GM18873 (cell line): ENCODE measurements around the gene TJAP1.

Experiments
- ATAC-seq: cut with Tn5 transposase; IDR thresholded peaks from one replicate; pipeline ENCODE4 v1.9.1; 2021; ENCODE audit warnings: mild to moderate bottlenecking, moderate library complexity, moderate number of reproducible peaks; ENCODE audit not compliant: unreplicated experiment, low FRiP score

Gene TJAP1

DNA sequence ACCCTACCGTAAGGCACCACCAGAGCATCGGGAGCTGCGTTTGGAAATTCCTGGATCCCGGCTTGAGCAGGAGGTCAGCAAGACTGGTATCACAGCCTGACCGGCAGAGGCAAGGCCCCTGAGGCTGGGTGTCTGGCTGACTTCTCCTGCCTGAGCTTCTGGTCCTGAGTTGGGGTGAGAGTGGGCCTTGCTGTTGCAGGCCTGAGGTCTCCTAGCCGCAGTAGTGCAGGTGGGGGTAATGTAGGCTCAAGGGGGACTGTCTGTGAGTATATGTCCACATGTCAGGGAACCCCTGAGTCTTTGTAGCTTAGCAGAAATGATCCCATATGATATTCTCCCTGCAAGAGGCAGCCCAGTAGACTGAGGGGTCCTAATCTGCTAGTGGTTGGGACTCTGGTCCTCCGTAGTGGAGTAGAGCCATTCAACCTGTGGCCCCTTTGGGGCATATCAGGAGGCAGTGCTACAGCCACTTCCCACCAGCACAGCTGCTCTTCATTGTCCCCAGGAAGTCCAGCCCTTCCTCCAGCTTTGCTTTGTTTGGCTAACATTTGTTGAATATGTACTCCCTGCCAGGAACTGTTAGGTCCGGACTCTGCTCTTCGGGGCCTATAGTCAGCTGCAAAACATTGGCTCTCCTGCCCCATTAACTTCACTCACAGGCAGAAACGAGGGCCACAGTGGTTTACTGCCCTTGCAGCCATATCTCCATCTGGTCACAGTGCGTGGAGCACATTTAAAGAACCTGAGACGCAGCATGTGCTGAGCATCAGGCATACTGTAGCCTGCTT lies 21.9 kb downstream of the TJAP1 start:
- ATAC-seq: no peak

DNA sequence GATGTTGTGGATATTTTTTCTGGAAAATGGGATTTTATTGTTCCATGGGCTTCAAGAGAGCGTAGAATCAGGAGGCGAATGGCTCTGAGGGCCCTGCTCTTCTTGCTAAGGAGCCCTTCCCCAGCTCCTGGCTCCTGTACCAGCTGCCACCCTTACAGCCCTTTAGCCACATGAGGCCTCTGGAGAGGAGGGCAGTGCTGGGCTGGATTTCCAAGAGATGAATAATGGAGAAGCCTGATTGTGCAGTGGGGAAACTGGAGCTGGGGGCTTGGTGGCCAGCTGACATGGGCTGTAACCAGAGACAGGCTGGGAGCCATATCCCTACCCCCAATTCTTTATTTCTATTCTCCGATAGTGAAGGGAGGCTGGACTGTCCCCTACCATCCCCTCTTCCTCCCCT lies 23.6 kb downstream of the TJAP1 start:
- no peak for ATAC-seq

DNA sequence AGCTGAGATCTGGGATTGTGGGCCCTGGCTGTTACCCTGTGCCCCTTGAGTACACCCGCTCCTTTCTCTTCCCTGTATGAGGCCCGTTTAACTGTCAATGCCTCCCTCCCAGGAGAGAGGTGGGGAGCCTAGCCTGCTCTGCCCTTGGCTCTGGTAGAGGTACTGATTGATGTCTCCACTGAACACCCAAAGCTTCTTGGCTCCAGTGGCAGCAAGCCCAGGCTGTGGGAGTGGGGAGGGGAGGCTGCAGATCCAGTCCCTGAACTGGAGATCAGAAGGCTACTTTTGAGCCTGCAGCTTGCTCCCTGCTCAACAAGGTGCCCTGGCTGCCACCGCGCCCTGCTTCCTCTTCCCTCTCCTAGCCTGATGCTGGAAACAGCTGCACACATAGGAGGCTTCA lies 25.3 kb downstream of the TJAP1 start:
- ATAC-seq: no peak

DNA sequence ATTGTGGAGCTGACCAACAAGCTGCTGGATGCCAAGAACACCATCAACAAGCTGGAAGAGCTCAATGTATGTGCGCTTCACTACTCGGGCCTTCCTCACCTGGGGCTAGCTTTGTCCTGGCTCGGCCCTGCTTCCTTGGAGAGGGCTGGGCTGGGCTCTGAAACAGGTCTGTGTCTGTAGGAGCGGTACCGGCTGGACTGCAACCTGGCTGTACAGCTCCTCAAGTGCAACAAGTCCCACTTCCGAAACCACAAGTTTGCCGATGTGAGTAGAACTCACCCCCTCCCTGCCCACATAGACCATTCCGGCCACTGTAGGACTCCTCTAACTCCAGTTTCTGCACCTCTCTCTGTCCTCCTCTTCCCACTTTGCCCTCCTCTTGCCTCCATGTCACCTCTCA lies 26.1 kb downstream of the TJAP1 start:
- no peak for ATAC-seq

DNA sequence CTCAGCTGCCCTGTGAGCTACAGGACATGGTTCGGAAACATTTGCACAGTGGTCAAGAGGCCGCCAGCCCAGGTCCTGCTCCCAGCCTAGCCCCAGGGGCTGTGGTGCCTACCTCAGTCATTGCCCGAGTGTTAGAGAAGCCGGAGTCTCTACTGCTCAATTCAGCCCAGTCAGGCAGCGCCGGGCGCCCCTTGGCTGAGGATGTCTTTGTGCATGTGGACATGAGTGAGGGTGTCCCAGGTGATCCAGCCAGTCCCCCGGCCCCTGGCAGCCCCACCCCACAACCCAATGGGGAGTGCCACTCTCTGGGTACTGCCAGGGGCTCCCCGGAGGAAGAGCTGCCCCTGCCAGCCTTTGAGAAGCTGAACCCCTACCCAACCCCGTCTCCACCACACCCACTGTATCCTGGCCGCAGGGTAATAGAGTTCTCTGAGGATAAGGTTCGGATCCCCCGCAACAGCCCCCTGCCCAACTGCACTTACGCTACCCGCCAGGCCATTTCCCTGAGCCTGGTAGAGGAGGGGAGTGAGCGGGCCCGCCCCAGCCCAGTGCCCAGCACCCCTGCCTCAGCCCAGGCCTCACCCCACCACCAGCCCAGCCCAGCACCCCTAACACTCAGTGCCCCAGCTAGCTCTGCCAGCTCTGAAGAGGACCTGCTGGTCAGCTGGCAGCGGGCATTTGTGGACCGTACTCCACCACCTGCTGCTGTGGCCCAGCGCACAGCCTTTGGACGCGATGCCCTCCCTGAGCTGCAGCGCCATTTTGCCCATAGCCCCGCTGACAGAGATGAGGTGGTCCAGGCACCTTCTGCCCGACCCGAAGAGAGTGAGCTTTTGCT lies 27.6 kb downstream of the TJAP1 start:
- ATAC-seq: no peak

DNA sequence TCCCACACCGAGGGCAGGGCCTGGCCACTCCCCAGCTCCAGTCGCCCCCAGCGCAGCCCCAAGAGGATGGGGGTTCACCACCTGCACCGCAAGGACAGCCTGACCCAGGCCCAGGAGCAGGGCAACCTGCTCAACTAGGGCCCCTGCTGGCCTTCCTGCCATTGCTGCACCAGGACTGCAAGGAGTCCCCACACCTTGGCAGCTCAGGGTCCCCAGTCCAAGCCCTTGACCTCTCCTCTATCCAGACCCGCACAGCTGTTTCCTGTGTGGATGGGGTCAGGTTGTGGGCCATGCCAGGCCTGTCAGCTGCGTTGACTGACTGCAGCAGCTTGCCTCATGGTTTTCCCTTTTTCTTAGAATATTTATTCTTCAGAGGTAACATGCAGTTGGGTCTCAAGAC lies 28.3 kb downstream of the TJAP1 start:
- no peak for ATAC-seq

DNA sequence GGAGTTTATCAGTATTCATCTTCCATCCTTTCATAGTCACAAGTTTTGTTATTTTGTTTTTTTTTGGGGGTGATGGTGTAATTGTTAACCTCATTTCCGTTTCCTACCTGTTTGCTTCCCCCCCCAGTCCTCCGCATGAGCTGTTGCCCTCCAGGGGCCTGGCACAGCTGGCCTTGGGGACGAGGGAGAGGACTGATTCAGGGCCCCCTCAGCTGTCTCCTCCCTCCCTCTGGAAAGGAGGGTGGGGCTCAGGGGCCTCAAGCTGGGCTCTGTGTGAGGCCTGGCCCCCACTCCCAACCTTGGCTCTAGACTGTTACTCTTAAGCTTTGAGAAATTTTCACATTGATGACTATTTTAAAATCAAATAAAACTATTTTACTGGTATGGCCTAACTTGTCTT lies 28.8 kb downstream of the TJAP1 start:
- ATAC-seq: no peak

DNA sequence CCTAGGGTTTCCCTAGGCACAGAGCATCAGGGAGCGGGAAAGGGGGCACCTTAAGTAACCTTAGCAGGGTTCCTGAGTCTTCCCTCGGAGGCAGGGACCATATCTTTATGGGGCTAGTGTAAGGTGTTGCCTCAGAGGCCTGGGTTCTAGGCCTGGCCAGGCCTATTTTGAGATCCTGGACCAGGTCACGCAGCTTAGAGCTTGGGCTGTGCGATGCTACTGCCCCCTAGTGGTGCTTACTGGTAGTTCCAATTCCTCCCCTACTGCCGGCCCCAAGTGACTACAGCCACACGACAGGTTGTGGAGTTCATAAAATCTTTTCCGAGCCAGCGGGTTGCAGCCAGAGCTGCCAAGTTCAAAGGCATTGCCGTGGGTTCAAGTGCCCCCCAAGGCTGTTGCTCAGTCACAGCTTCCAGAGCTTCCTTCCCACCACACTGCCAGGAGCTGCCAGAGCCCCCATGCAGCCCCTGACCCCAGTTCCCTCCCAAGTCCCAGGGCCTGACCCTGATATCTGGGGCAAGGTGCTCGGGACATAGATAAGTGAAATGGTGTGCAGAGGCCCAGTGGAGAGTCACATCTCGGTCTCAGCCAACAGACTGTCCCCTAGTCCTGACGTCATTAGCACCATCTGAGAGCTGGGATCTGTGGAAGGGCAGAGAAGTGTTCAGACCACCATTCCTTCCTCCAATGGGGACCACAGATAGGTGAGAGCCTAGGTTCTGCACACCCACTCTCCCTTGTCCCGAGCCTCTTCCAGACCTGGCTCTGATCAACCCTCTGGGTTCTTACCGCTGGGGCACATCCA lies 29.5 kb downstream of the TJAP1 start:
- ATAC-seq: no peak

DNA sequence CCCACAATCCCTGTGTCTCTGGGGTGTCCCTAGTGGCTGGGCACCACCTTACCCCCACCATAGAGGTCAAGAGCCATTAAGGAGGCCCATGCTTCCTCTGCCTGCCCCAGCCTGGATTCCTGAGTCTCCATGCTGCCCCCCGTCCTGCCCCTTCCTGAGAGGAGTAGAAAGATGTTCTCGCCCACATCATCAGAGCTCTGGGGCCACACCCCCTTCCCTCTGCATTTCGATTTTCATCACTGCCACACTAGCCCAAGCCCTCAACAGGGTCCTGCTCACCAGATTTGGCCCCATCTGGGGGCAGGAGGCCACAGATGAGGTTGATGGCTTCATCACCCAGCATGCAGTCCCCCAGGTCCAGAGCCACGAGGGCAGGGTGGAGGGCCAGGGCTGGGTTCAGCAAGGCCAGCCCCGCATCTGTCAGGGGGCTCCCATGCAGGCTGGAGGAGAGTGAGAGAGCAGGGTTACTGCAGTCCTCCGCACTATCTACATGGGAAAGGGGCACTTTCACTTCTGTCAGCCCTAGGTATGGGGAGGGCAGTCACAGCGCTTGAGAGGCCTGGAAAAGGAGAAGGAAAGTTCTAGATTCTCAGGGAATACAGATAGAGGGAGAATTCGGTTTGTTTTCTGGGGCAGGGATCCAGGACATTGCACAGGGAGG lies 31.2 kb downstream of the TJAP1 start:
- ATAC-seq: no peak

DNA sequence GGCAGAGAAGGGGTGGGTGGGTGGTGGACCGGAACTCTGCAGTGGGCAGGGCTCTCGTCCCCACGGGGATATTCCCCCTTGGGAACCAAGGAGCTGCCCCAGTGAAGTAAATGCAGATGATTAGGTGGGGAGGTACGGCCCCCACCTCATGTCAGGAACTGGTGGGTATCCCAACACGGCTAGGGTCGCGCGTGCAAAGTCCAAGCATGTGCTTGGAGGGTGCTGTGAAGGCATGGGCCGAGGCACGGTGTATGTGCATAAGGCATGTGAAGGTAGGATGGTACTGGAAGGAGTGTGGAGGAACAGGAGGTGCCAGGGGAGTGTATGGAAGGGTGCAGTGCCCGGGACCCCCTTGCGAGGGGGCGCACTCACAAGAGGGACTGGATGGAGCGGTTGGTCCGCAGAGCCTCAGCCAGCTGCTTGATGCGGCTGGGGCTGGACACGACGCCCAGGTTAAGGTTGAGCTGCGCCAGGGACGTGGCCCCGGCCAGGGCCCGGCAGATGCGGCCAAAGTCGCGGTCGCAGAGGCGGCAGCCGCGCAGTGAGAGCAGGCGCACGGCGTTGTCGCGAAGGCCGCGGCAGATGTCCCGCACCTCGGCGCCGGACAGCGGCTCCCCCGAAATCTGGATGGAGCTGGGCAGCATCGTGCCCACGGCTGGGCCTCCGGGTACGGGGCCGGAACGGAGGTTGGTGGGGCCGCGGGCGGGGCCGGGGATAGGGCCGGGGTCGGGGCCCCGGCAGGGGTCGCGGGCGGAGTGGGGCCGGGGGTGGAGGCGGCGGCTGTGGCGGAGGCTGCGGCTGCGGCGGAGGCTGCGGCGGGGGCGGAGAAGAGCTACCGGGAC lies 32.0 kb downstream of the TJAP1 start:
- ATAC-seq: no peak

DNA sequence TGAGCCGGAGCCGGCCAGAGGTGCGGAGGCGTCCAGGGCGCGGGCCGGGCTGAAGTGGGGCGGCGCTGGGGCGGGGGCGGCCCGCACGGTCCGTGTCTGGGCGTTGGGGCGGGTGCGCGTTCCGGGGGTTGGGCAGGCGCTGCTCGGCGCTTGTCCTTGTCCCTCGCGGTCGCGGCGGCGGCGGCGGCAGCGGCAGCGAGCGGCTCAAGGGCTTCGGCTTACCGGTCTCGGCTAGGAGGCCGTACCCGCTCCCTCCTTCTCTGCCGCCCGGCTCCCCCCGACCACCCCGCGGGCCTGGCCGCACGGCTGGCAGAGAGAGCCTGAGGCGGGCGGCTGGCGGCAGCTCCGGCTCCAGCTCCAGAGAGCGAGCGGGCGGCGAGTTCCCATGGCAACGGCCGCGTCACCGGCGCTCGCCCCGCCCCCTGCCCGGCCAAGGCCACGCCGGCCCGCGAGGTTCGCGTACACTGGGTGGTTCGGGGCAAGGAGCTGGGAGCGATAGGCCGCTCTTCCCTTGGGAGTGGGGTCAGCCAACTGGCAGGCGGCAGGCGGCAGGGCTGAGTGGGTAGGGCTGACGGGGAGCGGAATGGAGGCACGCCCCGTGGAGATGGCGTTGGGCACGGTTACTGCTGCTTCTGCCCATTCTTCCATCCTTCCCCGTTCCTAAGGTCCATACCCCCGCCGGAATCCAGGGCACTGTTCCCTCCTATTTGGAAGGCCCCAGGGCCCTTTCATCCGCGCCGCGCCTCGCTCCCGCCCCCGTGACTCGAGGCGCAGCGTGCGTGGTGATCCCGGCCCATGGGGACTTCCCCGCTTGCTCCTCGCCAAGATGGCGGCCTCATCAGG lies 32.8 kb downstream of the TJAP1 start, which contains the start of gene LRRC73:
Gene LRRC73, minus strand, starts transcription at position 363 of the 843 bp plus-strand sequence. CDS start 561 bp downstream, outside the sequence.
- no peak for ATAC-seq

DNA sequence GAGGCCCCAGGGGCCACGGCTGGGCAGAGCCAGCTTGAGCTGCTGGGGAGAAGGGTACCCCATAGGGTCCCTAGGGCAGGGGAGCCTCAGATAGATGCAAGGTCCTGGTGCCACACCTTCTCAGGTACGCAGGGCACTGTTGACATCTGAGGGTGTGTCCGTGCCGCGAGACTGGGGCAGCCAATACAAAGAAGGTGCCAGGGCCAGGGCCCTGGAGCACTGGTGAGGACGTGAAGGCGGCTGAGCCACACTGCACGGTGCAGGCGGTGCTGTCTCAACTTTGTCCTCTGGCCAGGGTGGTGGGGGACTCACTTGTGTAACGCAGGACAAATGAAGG lies 33.4 kb downstream of the TJAP1 start:
- ATAC-seq: no peak

DNA sequence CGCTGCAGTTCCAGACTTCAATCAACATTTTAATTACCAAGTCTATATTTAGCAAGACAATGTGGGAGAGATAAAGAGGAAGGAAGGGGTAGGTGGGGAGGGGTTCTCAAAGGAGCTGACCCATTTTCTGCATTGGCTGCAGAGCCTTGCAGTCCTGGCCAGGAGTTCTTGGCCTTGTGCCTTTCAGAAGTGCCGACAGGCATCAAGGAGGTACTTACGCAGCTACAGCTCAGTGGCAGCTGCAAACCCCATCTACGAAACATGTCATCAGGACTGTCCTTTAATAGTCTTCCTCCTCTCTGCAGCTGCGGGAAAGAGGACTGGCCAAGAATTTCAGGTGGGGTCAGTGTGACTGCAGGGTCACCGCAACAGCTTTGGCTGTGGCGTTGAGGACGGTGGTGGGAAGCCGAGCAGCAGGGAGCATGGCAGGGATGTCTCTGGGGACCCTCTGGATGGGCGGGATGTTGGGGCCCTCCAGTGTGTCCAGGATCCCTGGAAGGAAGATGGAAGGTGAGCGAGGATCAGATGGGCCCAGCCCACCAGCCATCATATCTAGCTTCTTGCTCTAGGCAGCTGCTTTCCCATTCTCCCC lies 34.5 kb downstream of the TJAP1 start:
- ATAC-seq: no peak

DNA sequence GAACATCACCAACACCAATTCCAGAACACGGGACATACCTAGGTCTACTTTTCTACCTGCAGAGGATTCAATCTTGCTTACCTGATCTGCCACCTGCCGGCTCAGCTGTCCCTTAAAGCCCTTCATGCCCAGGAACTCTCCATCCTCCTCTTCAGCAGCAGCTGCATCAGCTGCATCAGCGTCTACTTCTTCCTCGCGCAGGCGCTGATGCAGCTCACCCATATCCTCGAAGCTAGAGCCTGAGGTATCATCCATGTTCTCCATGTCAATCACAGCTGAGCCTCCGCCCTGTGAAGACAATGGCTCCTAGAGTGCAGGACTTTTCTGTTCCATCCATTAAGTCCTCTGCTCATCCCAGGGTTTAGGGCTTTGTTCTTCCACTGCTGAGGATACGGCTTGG lies 38.4 kb downstream of the TJAP1 start:
- no peak for ATAC-seq

DNA sequence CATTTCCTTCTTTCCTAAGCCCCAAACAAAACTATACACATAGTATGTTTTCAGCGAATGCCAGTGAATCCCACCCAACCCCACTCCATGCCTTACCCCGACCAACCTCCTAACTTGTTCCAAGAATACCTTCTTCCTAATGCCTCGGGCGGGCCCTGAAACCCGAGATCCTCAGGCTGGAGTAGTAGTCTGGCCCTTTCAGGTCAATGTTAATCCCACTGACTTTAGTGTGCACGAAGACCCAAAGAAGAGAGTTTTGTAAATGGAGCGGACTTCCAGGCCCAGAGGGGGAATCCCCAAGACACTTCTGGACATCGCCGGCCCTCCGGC lies 39.0 kb downstream of the TJAP1 start:
- no peak for ATAC-seq

DNA sequence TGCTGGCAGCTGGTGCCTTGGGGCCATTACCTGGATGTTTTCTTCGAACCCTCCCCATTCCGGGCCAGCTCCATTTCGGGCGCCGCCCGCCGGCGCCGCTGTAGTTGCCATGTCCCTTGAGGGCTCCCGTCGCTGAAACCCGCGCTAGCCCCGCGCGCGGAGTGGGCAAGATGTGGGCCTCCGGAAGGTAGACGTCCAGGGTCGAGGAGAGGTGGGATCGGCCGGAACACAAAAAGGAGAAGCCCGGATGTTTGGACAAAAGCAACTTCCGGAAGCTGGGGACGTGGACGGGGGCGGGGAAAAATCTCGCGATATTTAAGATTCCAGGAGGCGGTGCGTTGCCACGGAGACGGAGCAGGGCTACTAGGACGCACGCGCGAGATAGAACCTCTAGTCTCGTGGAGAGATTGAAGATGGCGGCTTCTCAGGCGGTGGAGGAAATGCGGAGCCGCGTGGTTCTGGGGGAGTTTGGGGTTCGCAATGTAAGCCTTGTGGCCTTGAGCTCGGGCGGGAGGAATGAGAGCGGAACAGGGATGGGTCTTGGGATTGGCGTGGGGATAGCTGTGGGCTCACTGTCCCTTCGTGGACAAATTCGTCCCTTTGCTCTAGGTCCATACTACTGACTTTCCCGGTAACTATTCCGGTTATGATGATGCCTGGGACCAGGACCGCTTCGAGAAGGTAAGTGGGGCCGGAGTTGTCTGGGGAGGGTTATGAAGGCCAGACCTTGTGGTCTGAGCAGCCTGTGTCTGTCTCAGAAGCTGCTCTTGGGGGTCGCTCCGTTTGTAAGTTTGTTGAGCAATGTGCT lies 39.5 kb downstream of the TJAP1 start, which contains the start of the genes POLR1C and YIPF3:
Gene POLR1C, plus strand, starts transcription at position 393 of the 808 bp plus-strand sequence. Its CDS starts 21 bp downstream, at position 414.
Gene YIPF3, minus strand, starts transcription at position 230 of the 808 bp plus-strand sequence. Its CDS starts 119 bp downstream, at position 111.
- ATAC-seq: peak; percentile 78
